ENCODE results near the gene SLC24A4.

The SLC24A4 gene

GRCh38 chr14:92460541-92460915 is 137.6 kb downstream of the SLC24A4 start:
- DNase-seq: no peak

- peak; percentile 16 for DNase-seq
These were observed 138.1 kb downstream of the SLC24A4 start for GRCh38 chr14:92460916-92461579.

- DNase-seq: no peak
These were observed 138.9 kb downstream of the SLC24A4 start for GRCh38 chr14:92461891-92462290.

- DNase-seq: no peak
These were observed 139.6 kb downstream of the SLC24A4 start for GRCh38 chr14:92462568-92462967.

- no peak for DNase-seq
These were observed 140.2 kb downstream of the SLC24A4 start for GRCh38 chr14:92463141-92463540.

GRCh38 chr14:92464156-92464555 is 141.2 kb downstream of the SLC24A4 start:
- DNase-seq: no peak

- no peak for DNase-seq
These were observed 141.8 kb downstream of the SLC24A4 start for GRCh38 chr14:92464716-92465115.

GRCh38 chr14:92465353-92466055 is 142.5 kb downstream of the SLC24A4 start:
- no peak for DNase-seq

- no peak for DNase-seq
These were observed 143.1 kb downstream of the SLC24A4 start for GRCh38 chr14:92466059-92466458.

- no peak for DNase-seq
These were observed 146.6 kb downstream of the SLC24A4 start for GRCh38 chr14:92469515-92469914.

- no peak for DNase-seq
These were observed 147.2 kb downstream of the SLC24A4 start for GRCh38 chr14:92470215-92470614.

- no peak for DNase-seq
These were observed 147.8 kb downstream of the SLC24A4 start for GRCh38 chr14:92470811-92471210.

GRCh38 chr14:92471919-92472318 is 149.0 kb downstream of the SLC24A4 start:
- DNase-seq: no peak

GRCh38 chr14:92472860-92473259 is 149.9 kb downstream of the SLC24A4 start:
- no peak for DNase-seq

GRCh38 chr14:92473261-92473968 is 150.4 kb downstream of the SLC24A4 start:
- no peak for DNase-seq

- DNase-seq: no peak
These were observed 151.1 kb downstream of the SLC24A4 start for GRCh38 chr14:92473969-92474535.

GRCh38 chr14:92475037-92475436 is 152.1 kb downstream of the SLC24A4 start:
- DNase-seq: no peak

GRCh38 chr14:92475451-92476187 is 152.7 kb downstream of the SLC24A4 start:
- no peak for DNase-seq

- no peak for DNase-seq
These were observed 157.9 kb downstream of the SLC24A4 start for GRCh38 chr14:92480856-92481255.

- DNase-seq: no peak
These were observed 158.4 kb downstream of the SLC24A4 start for GRCh38 chr14:92481386-92481785.

GRCh38 chr14:92481811-92482555 is 159.0 kb downstream of the SLC24A4 start:
- DNase-seq: no peak

GRCh38 chr14:92482621-92483319 is 159.8 kb downstream of the SLC24A4 start:
- DNase-seq: no peak

Data from DMS153 (cell line).